Stimulated activated naive CD8-positive, alpha-beta T cell treated with anti-CD3 and anti-CD28 coated beads, Interleukin-15, Interleukin-2, amounts not matched to agents 100 U/mL and 50 U/mL, for 24 hours (primary cell): ENCODE data around the gene STT3A.
A peak's percentile ranks its signal among the peaks of the same experiment; 100 is the strongest.
"Not testable (repeated sequence)": the region's sequence is repeated elsewhere in the genome, so short reads cannot be mapped to it uniquely, and the experiment has no call there.

Experiments used
- ATAC-seq: fragments of 150-1000 bp; cut with Tn5 transposase; one replicate; pipeline ENCODE4 v1.10.0; 2021
- DNase-seq: peaks from one replicate; pipeline ENCODE4 v3.0.0; 2021

Gene STT3A

GRCh38 chr11:125592305-125593113 is at the start of gene STT3A:
STT3A (plus strand) TSS chr11:125592852; CDS start chr11:125595916, 3,064 bp downstream.
- peak; percentile 98 for ATAC-seq

GRCh38 chr11:125550780-125551179 is 41.9 kb upstream of the STT3A start:
- DNase-seq (no peak), ATAC-seq (no peak)

More at GRCh38 chr11:125592305-125593113, at the start of gene STT3A:
- DNase-seq, result peak; percentile 96

- ATAC-seq (no peak), DNase-seq (no peak)
These were observed 40.8 kb upstream of the STT3A start for GRCh38 chr11:125551835-125552342.

GRCh38 chr11:125552927-125553326 is 39.7 kb upstream of the STT3A start:
- ATAC-seq (no peak), DNase-seq (no peak)

GRCh38 chr11:125553357-125553756 is 39.3 kb upstream of the STT3A start:
- ATAC-seq (no peak), DNase-seq (no peak)

GRCh38 chr11:125554038-125554437 is 38.6 kb upstream of the STT3A start:
- DNase-seq (no peak), ATAC-seq (no peak)

- no peak for ATAC-seq
- DNase-seq, result no peak
These were observed 32.8 kb upstream of the STT3A start for GRCh38 chr11:125559888-125560287.

- DNase-seq (no peak), ATAC-seq (no peak)
These were observed 30.7 kb upstream of the STT3A start for GRCh38 chr11:125561924-125562323.

GRCh38 chr11:125562430-125562829 is 30.2 kb upstream of the STT3A start:
- DNase-seq, result no peak
- ATAC-seq, result no peak

GRCh38 chr11:125564357-125564756 is 28.3 kb upstream of the STT3A start:
- ATAC-seq (no peak), DNase-seq (no peak)

- no peak for DNase-seq
- no peak for ATAC-seq
These were observed 26.4 kb upstream of the STT3A start for GRCh38 chr11:125566235-125566634.

- peak; percentile 92 for DNase-seq
- ATAC-seq, result peak; percentile 99
These were observed 23.4 kb upstream of the STT3A start, which contains the start of gene EI24 for GRCh38 chr11:125568970-125569914. EI24 (plus strand) TSS chr11:125569477; CDS start chr11:125572528, 3,051 bp downstream.

- DNase-seq (no peak), ATAC-seq (peak; percentile 8)
These were observed 22.6 kb upstream of the STT3A start for GRCh38 chr11:125569915-125570621.

GRCh38 chr11:125570952-125571351 is 21.7 kb upstream of the STT3A start:
- no peak for ATAC-seq
- DNase-seq, result no peak

GRCh38 chr11:125572916-125573315 is 19.7 kb upstream of the STT3A start:
- DNase-seq (no peak), ATAC-seq (no peak)

- not testable (repeated sequence) for ATAC-seq, DNase-seq
These were observed 15.5 kb upstream of the STT3A start for GRCh38 chr11:125577181-125577580.

- DNase-seq, result no peak
- ATAC-seq, result no peak
These were observed 13.9 kb upstream of the STT3A start for GRCh38 chr11:125578783-125579182.

- ATAC-seq, result no peak
- DNase-seq, result no peak
These were observed 12.8 kb upstream of the STT3A start for GRCh38 chr11:125579811-125580210.

- ATAC-seq (no peak), DNase-seq (no peak)
These were observed 9.2 kb upstream of the STT3A start for GRCh38 chr11:125583496-125583895.

- DNase-seq (no peak), ATAC-seq (no peak)
These were observed 7.2 kb upstream of the STT3A start for GRCh38 chr11:125585487-125585886.

GRCh38 chr11:125586623-125587022 is 6.0 kb upstream of the STT3A start:
- ATAC-seq, result no peak
- no peak for DNase-seq

- DNase-seq, result no peak
- no peak for ATAC-seq
These were observed 5.2 kb upstream of the STT3A start for GRCh38 chr11:125587480-125587879.
